ENCODE data around the gene SYNE3. TPM values are rescaled to one million over a fixed set of nuclear protein-coding genes. Genes with fewer than 3 reads are reported as not detected.

Gene SYNE3
- total RNA-seq, 4 donors from 2014 or later, result 13.8 to 26.2 (median 15.2) TPM

- intact Hi-C loops (cut with DNase I; ENCODE audit: low total_unique reads), result no loop called here
- no peak overlapping the region for H3K4me3 ChIP-seq (ENCODE audit: low read depth, poor library complexity, severe bottlenecking)
- WGBS, 2 donors, result 33 to 46% methylated on average over 4 of the region's 4 CpGs
- DNase-seq (ENCODE audit: low spot score in 2 of 2), result no peak
- TF ChIP-seq, protein P1, sequence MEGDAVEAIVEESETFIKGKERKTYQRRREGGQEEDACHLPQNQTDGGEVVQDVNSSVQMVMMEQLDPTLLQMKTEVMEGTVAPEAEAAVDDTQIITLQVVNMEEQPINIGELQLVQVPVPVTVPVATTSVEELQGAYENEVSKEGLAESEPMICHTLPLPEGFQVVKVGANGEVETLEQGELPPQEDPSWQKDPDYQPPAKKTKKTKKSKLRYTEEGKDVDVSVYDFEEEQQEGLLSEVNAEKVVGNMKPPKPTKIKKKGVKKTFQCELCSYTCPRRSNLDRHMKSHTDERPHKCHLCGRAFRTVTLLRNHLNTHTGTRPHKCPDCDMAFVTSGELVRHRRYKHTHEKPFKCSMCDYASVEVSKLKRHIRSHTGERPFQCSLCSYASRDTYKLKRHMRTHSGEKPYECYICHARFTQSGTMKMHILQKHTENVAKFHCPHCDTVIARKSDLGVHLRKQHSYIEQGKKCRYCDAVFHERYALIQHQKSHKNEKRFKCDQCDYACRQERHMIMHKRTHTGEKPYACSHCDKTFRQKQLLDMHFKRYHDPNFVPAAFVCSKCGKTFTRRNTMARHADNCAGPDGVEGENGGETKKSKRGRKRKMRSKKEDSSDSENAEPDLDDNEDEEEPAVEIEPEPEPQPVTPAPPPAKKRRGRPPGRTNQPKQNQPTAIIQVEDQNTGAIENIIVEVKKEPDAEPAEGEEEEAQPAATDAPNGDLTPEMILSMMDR (IDR thresholded peaks at IDR 0.05), result no peak
Measured at GRCh38 chr14:95496690-95497259, 19.7 kb downstream of the SYNE3 start.

GRCh38 chr14:95496111-95496681 lies 20.3 kb downstream of the SYNE3 start:
- intact Hi-C loops (cut with DNase I; ENCODE audit: low total_unique reads), result no loop called here
- 35 to 55% methylated on average over 4 of the region's 4 CpGs for WGBS, 2 donors
- no peak for TF ChIP-seq POLR2A (IDR thresholded peaks at IDR 0.05)
- TF ChIP-seq, protein P1 (IDR thresholded peaks at IDR 0.05), result no peak
- DNase-seq (ENCODE audit: low spot score in 2 of 2), result no peak
- no peak overlapping the region for H3K4me3 ChIP-seq (ENCODE audit: low read depth, poor library complexity, severe bottlenecking)

GRCh38 chr14:95495538-95496025 lies 20.9 kb downstream of the SYNE3 start:
- no peak overlapping the region for H3K4me3 ChIP-seq (ENCODE audit: low read depth, poor library complexity, severe bottlenecking)
- intact Hi-C loops (cut with DNase I; ENCODE audit: low total_unique reads), result no loop called here
- TF ChIP-seq, protein P1 (IDR thresholded peaks at IDR 0.05), result no peak
- WGBS, 2 donors, result 55 to 61% methylated on average over 7 to 8 of the region's 8 CpGs
- no peak for DNase-seq (ENCODE audit: low spot score in 2 of 2)

DNA sequence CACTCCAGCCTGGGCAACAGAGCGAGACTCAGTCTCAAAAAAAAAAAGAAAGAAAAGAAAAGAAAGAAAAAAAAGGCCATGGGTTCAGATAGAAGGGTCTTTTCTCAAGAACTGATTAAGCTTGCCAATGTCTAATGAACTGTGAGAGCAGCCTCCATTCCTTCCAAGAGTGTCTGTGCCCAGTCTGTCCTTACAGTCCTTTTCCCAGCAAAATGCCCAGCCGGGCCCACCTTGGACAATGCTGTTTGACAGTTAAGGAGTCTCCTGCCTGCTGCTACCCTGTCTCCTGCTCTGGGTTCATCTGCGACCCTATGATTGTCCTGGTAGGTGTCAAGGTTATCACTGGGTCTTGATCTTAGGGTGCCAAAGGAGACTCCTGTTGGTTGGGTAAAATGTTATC lies 21.4 kb downstream of the SYNE3 start:
- TF ChIP-seq, protein P1 (IDR thresholded peaks at IDR 0.05), result no peak
- no peak for TF ChIP-seq POLR2A (IDR thresholded peaks at IDR 0.05)
- intact Hi-C loops (cut with DNase I; ENCODE audit: low total_unique reads), result no loop called here
- WGBS, 2 donors, result 98% methylated on average over 3 of the region's 3 CpGs
- H3K4me3 ChIP-seq (ENCODE audit: low read depth, poor library complexity, severe bottlenecking), result no peak overlapping the region
- DNase-seq (ENCODE audit: low spot score in 2 of 2), result no peak

GRCh38 chr14:95494456-95494855 lies 22.0 kb downstream of the SYNE3 start:
- whole genome bisulfite sequencing, 2 donors, result 90 to 94% methylated on average over 4 of the region's 4 CpGs

More at GRCh38 chr14:95494456-95494855, 22.0 kb downstream of the SYNE3 start:
- no peak overlapping the region for H3K4me3 ChIP-seq (ENCODE audit: low read depth, poor library complexity, severe bottlenecking)
- intact Hi-C loops (cut with DNase I; ENCODE audit: low total_unique reads), result no loop called here
- TF ChIP-seq POLR2A (IDR thresholded peaks at IDR 0.05), result no peak
- TF ChIP-seq, protein P1 (IDR thresholded peaks at IDR 0.05), result no peak
- no peak for DNase-seq (ENCODE audit: low spot score in 2 of 2)
